ENCODE results near the gene RBPJL. TPM values are rescaled to one million over a fixed set of nuclear protein-coding genes. Genes with fewer than 3 reads are reported as not detected.

Gene RBPJL
- total and polyA plus RNA-seq, 2 of the 13 experiments (the other 11 are each of a cell fraction or from before 2014, with no cell fraction given), result not detected

DNA sequence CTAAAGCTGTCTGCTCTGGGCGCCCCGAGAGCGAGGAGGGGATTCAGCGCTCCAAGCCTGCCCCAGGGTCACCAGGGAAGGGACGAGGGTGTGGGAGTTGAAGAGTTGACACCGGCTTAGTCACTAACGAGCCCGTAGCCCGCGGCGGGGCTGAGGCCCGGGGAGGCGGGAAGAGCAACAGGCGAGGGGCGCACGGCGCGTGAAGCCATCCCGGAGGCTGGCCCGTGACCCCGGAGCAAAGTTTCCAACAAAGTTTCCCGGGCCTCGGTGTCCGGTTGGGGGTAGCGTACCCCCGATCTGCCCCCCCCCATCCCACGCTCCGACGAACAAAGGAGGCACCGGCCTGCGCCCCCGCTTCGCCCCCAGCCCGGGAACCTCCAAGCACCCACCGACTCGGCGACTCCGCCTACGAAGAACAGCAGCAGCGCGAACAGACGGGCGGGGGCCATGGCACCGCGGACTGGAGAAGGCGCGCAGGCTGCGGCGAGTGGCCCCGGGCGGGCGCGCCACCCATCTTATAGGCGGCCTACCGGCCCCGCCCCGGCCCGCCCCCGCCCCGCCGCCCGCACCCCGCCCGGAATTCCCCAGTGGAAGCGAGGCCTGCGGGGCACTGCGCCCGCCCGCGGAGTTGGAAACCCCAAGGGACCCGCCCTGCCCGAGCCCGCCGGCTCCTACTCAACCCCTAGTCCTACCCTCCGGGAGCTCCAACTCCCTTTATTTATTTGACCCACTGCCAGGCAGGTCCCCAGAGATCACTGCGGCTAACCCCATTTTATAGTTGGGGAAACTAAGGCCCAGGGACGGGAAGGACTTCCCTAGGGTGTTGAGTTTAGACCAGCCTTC lies 41.5 kb downstream of the RBPJL start, which contains the start of gene SDC4 (continued):
- peak; percentile 89; the same call in 1 of the 2 replicates for TF ChIP-seq ZNF556 (CRISPR knock-in tag; IDR thresholded peaks at IDR 0.05; ENCODE audit: borderline replicate concordance)
- TF ChIP-seq PREB (CRISPR knock-in tag; IDR thresholded peaks at IDR 0.05), result no peak
- TF ChIP-seq, protein P1, sequence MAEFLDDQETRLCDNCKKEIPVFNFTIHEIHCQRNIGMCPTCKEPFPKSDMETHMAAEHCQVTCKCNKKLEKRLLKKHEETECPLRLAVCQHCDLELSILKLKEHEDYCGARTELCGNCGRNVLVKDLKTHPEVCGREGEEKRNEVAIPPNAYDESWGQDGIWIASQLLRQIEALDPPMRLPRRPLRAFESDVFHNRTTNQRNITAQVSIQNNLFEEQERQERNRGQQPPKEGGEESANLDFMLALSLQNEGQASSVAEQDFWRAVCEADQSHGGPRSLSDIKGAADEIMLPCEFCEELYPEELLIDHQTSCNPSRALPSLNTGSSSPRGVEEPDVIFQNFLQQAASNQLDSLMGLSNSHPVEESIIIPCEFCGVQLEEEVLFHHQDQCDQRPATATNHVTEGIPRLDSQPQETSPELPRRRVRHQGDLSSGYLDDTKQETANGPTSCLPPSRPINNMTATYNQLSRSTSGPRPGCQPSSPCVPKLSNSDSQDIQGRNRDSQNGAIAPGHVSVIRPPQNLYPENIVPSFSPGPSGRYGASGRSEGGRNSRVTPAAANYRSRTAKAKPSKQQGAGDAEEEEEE (CRISPR knock-in tag; IDR thresholded peaks at IDR 0.05; ENCODE audit: borderline replicate concordance), result peak; percentile 92
- TF ChIP-seq FOXO1 (CRISPR knock-in tag; IDR thresholded peaks at IDR 0.05), result peak; percentile 72; the same call in 1 of the 2 replicates
- TF ChIP-seq ZNF850 (CRISPR knock-in tag; conservative IDR thresholded peaks at IDR 0.05), result 0 out of 2 replicates have a peak, but pooled peaks have one; percentile 14
- peak; percentile 98 for TF ChIP-seq RBFOX2 (IDR thresholded peaks at IDR 0.05; ENCODE audit: low read depth, low read length)
- peak; percentile 47 for TF ChIP-seq TAF15 (IDR thresholded peaks at IDR 0.05; ENCODE audit: low read depth, low read length, poor library complexity, severe bottlenecking)
- 0 out of 2 replicates have a peak, but pooled peaks have one; percentile 36 for TF ChIP-seq ZNF589 (CRISPR knock-in tag; conservative IDR thresholded peaks at IDR 0.05)
- TF ChIP-seq PCBP1 (IDR thresholded peaks at IDR 0.05; ENCODE audit: borderline replicate concordance, low read depth, low read length), result 0 out of 2 replicates have a peak, but pooled peaks have one; percentile 83
- TF ChIP-seq SP5 (CRISPR knock-in tag; IDR thresholded peaks at IDR 0.05; ENCODE audit: borderline replicate concordance, low read depth), result peak; percentile 40; the same call in 1 of the 2 replicates
- no peak for TF ChIP-seq ZBTB40 (IDR thresholded peaks at IDR 0.05)
- TF ChIP-seq ZBTB40 (CRISPR knock-in tag; IDR thresholded peaks at IDR 0.05), result peak; percentile 59; the same call in 1 of the 2 replicates
- peak; percentile 61 for TF ChIP-seq SOX13 (IDR thresholded peaks at IDR 0.05)
- peak in 1 of 2 experiments; percentile 56; a peak in 2 of 4 replicates for TF ChIP-seq SOX13 (CRISPR knock-in tag; conservative IDR thresholded peaks at IDR 0.05 in 1 of 2, IDR thresholded peaks at IDR 0.05 in 1 of 2)
- peak; percentile 88 for TF ChIP-seq AHR (CRISPR knock-in tag; IDR thresholded peaks at IDR 0.05)

Measured in HepG2 (cell line).